Left ventricle myocardium inferior (tissue), 1 donor: ENCODE measurements around the gene ANKRD44. TPM values are rescaled to one million over a fixed set of nuclear protein-coding genes. Genes with fewer than 3 reads are reported as not detected.

Experiments used
- DNase-seq: peaks from one replicate; pipeline ENCODE4 v3.0.0-alpha.2; 2020
- H3K27ac ChIP-seq: fragments of 200-600 bp; replicated peaks from 2 replicates; pipeline ENCODE4 v1.8.0; 2021
- H3K27me3 ChIP-seq: fragments of 200-600 bp; 2 replicates; pipeline ENCODE4 v1.8.0; 2021; ENCODE audit warnings: low read depth
- H3K36me3 ChIP-seq: fragments of 200-600 bp; 2 replicates; pipeline ENCODE4 v1.8.0; 2021
- H3K4me1 ChIP-seq: fragments of 200-600 bp; 2 replicates; pipeline ENCODE4 v1.8.0; 2021
- H3K4me3 ChIP-seq: fragments of 200-600 bp; 2 replicates; pipeline ENCODE4 v1.8.0; 2021; ENCODE audit warnings: mild to moderate bottlenecking, moderate library complexity
- H3K9me3 ChIP-seq: fragments of 200-600 bp; replicated peaks from 2 replicates; pipeline ENCODE4 v1.8.0; 2021
- CTCF ChIP-seq: fragments of 200-600 bp; IDR thresholded peaks from 2 replicates; pipeline ENCODE4 v1.8.0; 2021; ENCODE audit warnings: antibody characterized with exemption, mild to moderate bottlenecking, borderline replicate concordance
- intact Hi-C: fragments of 100-400 bp; cut with micrococcal nuclease; formaldehyde crosslinking; loops from one replicate; pipeline ENCODE4 v1.11.0; 2022
- total RNA-seq: library from RNA; stranded (reverse); fragmentation: NEBNext Ultra II Directional; extraction: Animal tissue kit (Norgen Biotek cat#: 25700); gene quantifications from one replicate; pipeline ENCODE4 v1.2.1, GENCODE V29; 2021
- donor health status: DM: no; HTN: yes; CAD: no; lungs with severe emphysema.

ANKRD44 gene
- total RNA-seq, 1 donor from 2014 or later = 7.1 TPM

- no peak for DNase-seq
- Histone ChIP-seq H3K4me3 (no peak overlapping the region), H3K27me3 (no peaks in the 10 kb centered on the region), H3K27ac (no peak overlapping the region), H3K36me3 (no peaks in the 10 kb centered on the region), H3K9me3 (no peaks in the 10 kb centered on the region), H3K4me1 (no peaks in the 10 kb centered on the region)
- intact Hi-C loops = no loop called here
- TF ChIP-seq CTCF = no peak
These were observed 73.1 kb downstream of the ANKRD44 start for GRCh38 chr2:197237291-197238042.

DNA sequence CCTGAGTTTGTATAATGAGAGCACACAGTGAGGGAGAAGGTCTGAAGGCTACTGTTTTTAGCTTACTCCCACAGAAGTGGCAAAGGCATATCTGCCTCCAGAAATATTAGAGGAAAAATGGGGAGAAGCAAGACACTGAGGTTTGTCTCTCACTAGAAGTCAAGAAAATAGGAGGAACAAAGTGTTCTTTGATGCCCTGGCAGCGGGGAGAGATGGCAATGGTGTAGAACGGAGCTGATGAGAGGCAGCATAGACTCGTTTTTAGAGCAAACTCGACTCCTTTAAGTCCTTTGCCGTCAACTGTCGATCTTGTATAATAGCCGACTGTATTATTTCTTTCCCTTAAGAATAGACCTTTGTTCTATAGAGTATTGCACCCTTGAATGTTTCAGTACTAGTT is 73.8 kb downstream of the ANKRD44 start:
- Histone ChIP-seq H3K36me3 (no peaks in the 10 kb centered on the region), H3K27ac (no peak overlapping the region), H3K27me3 (no peaks in the 10 kb centered on the region), H3K4me1 (no peaks in the 10 kb centered on the region), H3K9me3 (no peaks in the 10 kb centered on the region), H3K4me3 (no peak overlapping the region)
- no peak for TF ChIP-seq CTCF
- DNase-seq = no peak
- intact Hi-C loops = no loop called here

GRCh38 chr2:197236159-197236558 is 74.4 kb downstream of the ANKRD44 start:
- Histone ChIP-seq H3K27ac (no peak overlapping the region), H3K27me3 (no peaks in the 10 kb centered on the region), H3K4me1 (no peaks in the 10 kb centered on the region), H3K4me3 (no peak overlapping the region), H3K36me3 (no peaks in the 10 kb centered on the region), H3K9me3 (no peaks in the 10 kb centered on the region)
- intact Hi-C loops = no loop called here
- no peak for TF ChIP-seq CTCF
- no peak for DNase-seq

DNA sequence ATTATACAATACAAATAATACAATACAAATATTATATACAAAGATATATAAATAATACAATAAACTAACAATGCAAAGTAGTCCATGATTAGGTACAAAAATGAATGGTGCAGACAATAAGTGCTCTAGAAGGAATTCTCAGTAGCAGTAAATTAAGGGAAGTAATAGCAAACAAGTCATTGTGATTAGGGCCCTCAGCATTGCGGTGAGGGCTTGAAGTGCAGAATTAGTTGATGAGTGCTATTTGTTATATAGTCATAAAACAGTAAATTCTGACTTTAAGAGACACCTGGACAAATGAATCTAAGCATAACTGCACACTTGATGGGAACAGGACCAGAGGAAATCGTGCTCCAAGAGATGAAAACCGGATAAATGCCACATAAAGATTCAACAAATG is 74.9 kb downstream of the ANKRD44 start:
- H3K4me3 ChIP-seq = no peak overlapping the region
- intact Hi-C loops = no loop called here
- H3K27ac ChIP-seq = no peak overlapping the region
- H3K36me3 ChIP-seq = no peaks in the 10 kb centered on the region
- H3K27me3 ChIP-seq = no peaks in the 10 kb centered on the region
- no peak for TF ChIP-seq CTCF
- H3K9me3 ChIP-seq = no peaks in the 10 kb centered on the region
- no peak for DNase-seq
- H3K4me1 ChIP-seq = no peaks in the 10 kb centered on the region

GRCh38 chr2:197234671-197235191 is 75.8 kb downstream of the ANKRD44 start:
- Histone ChIP-seq H3K4me3 (no peak overlapping the region), H3K4me1 (peaks cover 9% of the 10 kb centered on the region), H3K9me3 (no peaks in the 10 kb centered on the region), H3K27me3 (no peaks in the 10 kb centered on the region), H3K27ac (no peak overlapping the region), H3K36me3 (no peaks in the 10 kb centered on the region)
- no peak for TF ChIP-seq CTCF
- DNase-seq = no peak
- intact Hi-C loops = no loop called here
